Measurements from ENCODE around the gene LAMTOR4.
"Not testable (repeated sequence)": the region's sequence is repeated elsewhere in the genome, so short reads cannot be mapped to it uniquely, and the experiment has no call there.

Gene LAMTOR4

GRCh38 chr7:100189061-100189460 lies 40.3 kb downstream of the LAMTOR4 start:
- Mint-ChIP-seq H3K27ac (no peak overlapping the region), H3K27me3 (no peaks in the 10 kb centered on the region), H3K4me1 (ENCODE audit: low read depth) (peaks cover 40% of the 10 kb centered on the region), H3K4me3 (no peak overlapping the region), H3K9me3 (ENCODE audit: low read depth) (no peaks in the 10 kb centered on the region), H3K36me3 (no peaks in the 10 kb centered on the region)

- peaks cover 45% of the 10 kb centered on the region for H3K4me1 Mint-ChIP-seq (ENCODE audit: low read depth)
- no peaks in the 10 kb centered on the region for H3K27me3 Mint-ChIP-seq
- peak overlapping the region; percentile 86 for H3K27ac Mint-ChIP-seq
- no peaks in the 10 kb centered on the region for H3K9me3 Mint-ChIP-seq (ENCODE audit: low read depth)
- H3K36me3 Mint-ChIP-seq = no peaks in the 10 kb centered on the region
- H3K4me3 Mint-ChIP-seq = no peak overlapping the region
Measured at GRCh38 chr7:100190048-100190711, 41.5 kb downstream of the LAMTOR4 start.

GRCh38 chr7:100191775-100192174 lies 43.1 kb downstream of the LAMTOR4 start:
- Mint-ChIP-seq H3K27ac (peak overlapping the region; percentile 54), H3K36me3 (no peaks in the 10 kb centered on the region), H3K4me1 (ENCODE audit: low read depth) (peaks cover 50% of the 10 kb centered on the region), H3K4me3 (no peak overlapping the region), H3K27me3 (no peaks in the 10 kb centered on the region), H3K9me3 (ENCODE audit: low read depth) (no peaks in the 10 kb centered on the region)

- H3K27me3 Mint-ChIP-seq; H3K36me3 Mint-ChIP-seq; H3K4me3 Mint-ChIP-seq; H3K9me3 Mint-ChIP-seq (ENCODE audit: low read depth): not testable (repeated sequence)
- Mint-ChIP-seq H3K4me1 (ENCODE audit: low read depth) (peaks cover 50% of the 10 kb centered on the region), H3K27ac (peak overlapping the region; percentile 54)
Measured at GRCh38 chr7:100192281-100192862, 43.7 kb downstream of the LAMTOR4 start.

GRCh38 chr7:100192969-100193368 lies 44.3 kb downstream of the LAMTOR4 start:
- H3K9me3 Mint-ChIP-seq (ENCODE audit: low read depth) = no peaks in the 10 kb centered on the region
- no peaks in the 10 kb centered on the region for H3K27me3 Mint-ChIP-seq
- H3K36me3 Mint-ChIP-seq = no peaks in the 10 kb centered on the region
- H3K4me1 Mint-ChIP-seq (ENCODE audit: low read depth) = peaks cover 50% of the 10 kb centered on the region
- no peak overlapping the region for H3K4me3 Mint-ChIP-seq
- peak overlapping the region; percentile 46 for H3K27ac Mint-ChIP-seq

GRCh38 chr7:100195222-100195621 lies 46.5 kb downstream of the LAMTOR4 start:
- no peak overlapping the region for H3K27ac Mint-ChIP-seq
- no peaks in the 10 kb centered on the region for H3K9me3 Mint-ChIP-seq (ENCODE audit: low read depth)
- peaks cover 3% of the 10 kb centered on the region for H3K36me3 Mint-ChIP-seq
- no peaks in the 10 kb centered on the region for H3K27me3 Mint-ChIP-seq
- H3K4me1 Mint-ChIP-seq (ENCODE audit: low read depth) = peaks cover 43% of the 10 kb centered on the region
- H3K4me3 Mint-ChIP-seq = no peak overlapping the region

- H3K27me3 Mint-ChIP-seq; H3K36me3 Mint-ChIP-seq; H3K27ac Mint-ChIP-seq; H3K9me3 Mint-ChIP-seq (ENCODE audit: low read depth); H3K4me3 Mint-ChIP-seq: not testable (repeated sequence)
- peaks cover 37% of the 10 kb centered on the region for H3K4me1 Mint-ChIP-seq (ENCODE audit: low read depth)
Measured at GRCh38 chr7:100195901-100196322, 47.2 kb downstream of the LAMTOR4 start.

- Mint-ChIP-seq H3K4me3 (no peak overlapping the region), H3K27me3 (no peaks in the 10 kb centered on the region), H3K36me3 (peaks cover 3% of the 10 kb centered on the region), H3K27ac (no peak overlapping the region), H3K9me3 (ENCODE audit: low read depth) (no peaks in the 10 kb centered on the region), H3K4me1 (ENCODE audit: low read depth) (peaks cover 14% of the 10 kb centered on the region)
Measured at GRCh38 chr7:100198266-100198665, 49.5 kb downstream of the LAMTOR4 start.

- peaks cover under 1% of the 10 kb centered on the region for H3K4me1 Mint-ChIP-seq (ENCODE audit: low read depth)
- peaks cover 7% of the 10 kb centered on the region for H3K36me3 Mint-ChIP-seq
- H3K9me3 Mint-ChIP-seq (ENCODE audit: low read depth) = no peaks in the 10 kb centered on the region
- H3K27me3 Mint-ChIP-seq = no peaks in the 10 kb centered on the region
- H3K27ac Mint-ChIP-seq = no peak overlapping the region
- H3K4me3 Mint-ChIP-seq = no peak overlapping the region
Measured at GRCh38 chr7:100200693-100201092, 52.0 kb downstream of the LAMTOR4 start.

Data from activated naive CD8-positive, alpha-beta T cell (primary cell).